ENCODE measurements around the gene RAB5B.

RAB5B gene

DNA sequence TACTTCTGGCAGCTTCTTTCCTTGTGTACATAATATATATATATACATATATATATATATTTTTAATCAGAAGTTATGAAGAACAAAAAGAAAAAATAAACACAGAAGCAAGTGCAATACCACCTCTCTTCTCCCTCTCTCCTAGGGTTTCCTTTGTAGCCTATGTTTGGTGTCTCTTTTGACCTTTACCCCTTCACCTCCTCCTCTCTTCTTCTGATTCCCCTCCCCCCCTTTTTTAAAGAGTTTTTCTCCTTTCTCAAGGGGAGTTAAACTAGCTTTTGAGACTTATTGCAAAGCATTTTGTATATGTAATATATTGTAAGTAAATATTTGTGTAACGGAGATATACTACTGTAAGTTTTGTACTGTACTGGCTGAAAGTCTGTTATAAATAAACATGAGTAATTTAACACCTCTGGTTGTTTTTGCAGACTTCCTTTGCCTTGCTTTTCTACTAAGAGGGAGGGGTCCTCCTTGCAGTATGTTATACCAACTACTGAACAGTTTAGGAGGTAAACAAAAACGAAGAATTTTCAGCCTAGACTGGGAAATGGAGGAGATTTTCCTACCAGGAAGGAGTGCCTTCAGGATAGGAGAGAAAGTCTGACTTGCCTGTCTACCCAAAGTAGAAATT is 64.3 kb downstream of the RAB5B start:
- Histone ChIP-seq H3K4me1 (ENCODE audit: insufficient read depth, low read length, poor library complexity, severe bottlenecking) (peaks cover 17% of the 10 kb centered on the region), H3K4me2 (ENCODE audit: low read depth, low read length, poor library complexity, severe bottlenecking) (no peak overlapping the region), H3K9ac (ENCODE audit: low read depth, low read length, poor library complexity, severe bottlenecking) (no peak overlapping the region), H3K9me3 (ENCODE audit: insufficient read depth, low read depth, low read length) (no peaks in the 10 kb centered on the region), H3K9me2 (replicated peaks; ENCODE audit: low read depth, low read length) (no peaks in the 10 kb centered on the region), H2AFZ (ENCODE audit: low read length) (no peak overlapping the region), H3K79me2 (ENCODE audit: insufficient read depth, low read length) (peaks cover 13% of the 10 kb centered on the region), H3K27me3 (ENCODE audit: insufficient read depth, low read length, poor library complexity, severe bottlenecking) (no peaks in the 10 kb centered on the region), H3K36me3 (ENCODE audit: insufficient read depth, low read length) (no peaks in the 10 kb centered on the region; the same call in 1 of the 2 replicates), H4K20me1 (ENCODE audit: insufficient read depth, low read length, poor library complexity, severe bottlenecking) (peaks cover 10% of the 10 kb centered on the region), H3K4me3 (ENCODE audit: low read length, poor library complexity, severe bottlenecking) (no peak overlapping the region), H3F3A (ENCODE audit: low read depth) (no peaks in the 10 kb centered on the region)
- no peak for TF ChIP-seq EZH2phosphoT487 (IDR thresholded peaks at IDR 0.05; ENCODE audit: borderline replicate concordance)
- TF ChIP-seq, protein P1, sequence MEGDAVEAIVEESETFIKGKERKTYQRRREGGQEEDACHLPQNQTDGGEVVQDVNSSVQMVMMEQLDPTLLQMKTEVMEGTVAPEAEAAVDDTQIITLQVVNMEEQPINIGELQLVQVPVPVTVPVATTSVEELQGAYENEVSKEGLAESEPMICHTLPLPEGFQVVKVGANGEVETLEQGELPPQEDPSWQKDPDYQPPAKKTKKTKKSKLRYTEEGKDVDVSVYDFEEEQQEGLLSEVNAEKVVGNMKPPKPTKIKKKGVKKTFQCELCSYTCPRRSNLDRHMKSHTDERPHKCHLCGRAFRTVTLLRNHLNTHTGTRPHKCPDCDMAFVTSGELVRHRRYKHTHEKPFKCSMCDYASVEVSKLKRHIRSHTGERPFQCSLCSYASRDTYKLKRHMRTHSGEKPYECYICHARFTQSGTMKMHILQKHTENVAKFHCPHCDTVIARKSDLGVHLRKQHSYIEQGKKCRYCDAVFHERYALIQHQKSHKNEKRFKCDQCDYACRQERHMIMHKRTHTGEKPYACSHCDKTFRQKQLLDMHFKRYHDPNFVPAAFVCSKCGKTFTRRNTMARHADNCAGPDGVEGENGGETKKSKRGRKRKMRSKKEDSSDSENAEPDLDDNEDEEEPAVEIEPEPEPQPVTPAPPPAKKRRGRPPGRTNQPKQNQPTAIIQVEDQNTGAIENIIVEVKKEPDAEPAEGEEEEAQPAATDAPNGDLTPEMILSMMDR (conservative IDR thresholded peaks at IDR 0.05; ENCODE audit: low read length) = no peak

DNA sequence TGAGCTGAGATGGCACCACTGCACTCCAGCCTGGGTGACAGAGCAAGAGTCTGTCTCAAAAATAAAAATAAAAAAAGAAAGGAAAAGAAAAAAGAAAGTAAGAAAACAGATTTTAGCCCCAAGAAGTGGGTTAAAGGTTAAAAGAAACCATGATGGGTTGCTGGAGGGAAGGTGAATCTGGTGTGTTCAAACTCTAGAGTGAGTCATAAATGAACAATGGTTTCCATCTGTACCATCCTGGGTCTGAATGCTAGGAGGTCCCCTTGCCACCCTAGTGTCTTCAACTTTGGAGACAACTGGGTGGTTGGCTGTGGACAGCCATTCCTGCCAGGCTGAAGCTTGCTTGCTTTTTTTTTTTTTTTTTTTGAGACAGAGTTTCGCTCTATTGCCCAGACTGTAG is 66.3 kb downstream of the RAB5B start:
- Histone ChIP-seq H3K27me3 (ENCODE audit: insufficient read depth, low read length, poor library complexity, severe bottlenecking) (no peaks in the 10 kb centered on the region), H3K4me3 (ENCODE audit: low read length, poor library complexity, severe bottlenecking) (no peak overlapping the region), H3K4me2 (ENCODE audit: low read depth, low read length, poor library complexity, severe bottlenecking) (no peak overlapping the region), H3F3A (ENCODE audit: low read depth) (peaks cover 3% of the 10 kb centered on the region; the same call in 1 of the 2 replicates), H3K4me1 (ENCODE audit: insufficient read depth, low read length, poor library complexity, severe bottlenecking) (peaks cover 24% of the 10 kb centered on the region), H3K9me2 (replicated peaks; ENCODE audit: low read depth, low read length) (no peaks in the 10 kb centered on the region), H4K20me1 (ENCODE audit: insufficient read depth, low read length, poor library complexity, severe bottlenecking) (peaks cover 24% of the 10 kb centered on the region), H3K36me3 (ENCODE audit: insufficient read depth, low read length) (peaks cover 19% of the 10 kb centered on the region), H2AFZ (ENCODE audit: low read length) (no peak overlapping the region), H3K9ac (ENCODE audit: low read depth, low read length, poor library complexity, severe bottlenecking) (no peak overlapping the region), H3K79me2 (ENCODE audit: insufficient read depth, low read length) (peaks cover 30% of the 10 kb centered on the region), H3K9me3 (ENCODE audit: insufficient read depth, low read depth, low read length) (no peaks in the 10 kb centered on the region)
- no peak for TF ChIP-seq EZH2phosphoT487 (IDR thresholded peaks at IDR 0.05; ENCODE audit: borderline replicate concordance)
- TF ChIP-seq, protein P1 (conservative IDR thresholded peaks at IDR 0.05; ENCODE audit: low read length) = no peak

DNA sequence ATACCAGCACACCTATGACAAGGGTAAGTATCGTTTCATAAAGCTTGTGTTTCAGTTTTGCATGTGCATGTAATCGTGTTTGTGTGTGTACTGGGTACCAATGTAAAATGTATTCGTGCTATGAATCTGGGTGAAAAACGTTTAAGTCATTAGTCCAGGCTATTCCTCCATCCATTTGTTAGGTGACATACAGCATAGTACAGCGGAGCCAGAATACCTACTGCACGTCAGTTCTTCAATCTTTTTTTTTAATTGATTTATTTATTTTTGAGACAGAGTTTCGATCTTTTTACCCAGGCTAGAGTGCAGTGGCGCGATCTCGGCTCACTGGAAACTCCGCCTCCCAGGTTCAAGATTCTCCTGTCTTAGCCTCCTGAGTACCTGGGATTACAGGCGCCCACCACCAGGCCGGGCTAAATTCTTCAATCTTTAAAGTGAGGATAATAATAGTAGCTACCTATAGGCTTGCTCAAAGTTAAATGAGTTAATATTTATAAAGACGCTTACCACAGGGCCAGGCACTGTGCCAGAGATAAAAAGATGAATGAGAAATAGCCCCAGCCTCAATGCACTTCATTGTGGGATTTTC is 67.2 kb downstream of the RAB5B start:
- Histone ChIP-seq H3K4me1 (ENCODE audit: insufficient read depth, low read length, poor library complexity, severe bottlenecking) (peaks cover 24% of the 10 kb centered on the region), H3K4me3 (ENCODE audit: low read length, poor library complexity, severe bottlenecking) (peak overlapping the region; percentile 66), H3K4me2 (ENCODE audit: low read depth, low read length, poor library complexity, severe bottlenecking) (peak overlapping the region; percentile 79), H3K27me3 (ENCODE audit: insufficient read depth, low read length, poor library complexity, severe bottlenecking) (no peaks in the 10 kb centered on the region), H4K20me1 (ENCODE audit: insufficient read depth, low read length, poor library complexity, severe bottlenecking) (peaks cover 24% of the 10 kb centered on the region), H3K9me2 (replicated peaks; ENCODE audit: low read depth, low read length) (no peaks in the 10 kb centered on the region), H3K9me3 (ENCODE audit: insufficient read depth, low read depth, low read length) (no peaks in the 10 kb centered on the region), H2AFZ (ENCODE audit: low read length) (peak overlapping the region; percentile 79), H3F3A (ENCODE audit: low read depth) (peaks cover 8% of the 10 kb centered on the region; the same call in 1 of the 2 replicates), H3K9ac (ENCODE audit: low read depth, low read length, poor library complexity, severe bottlenecking) (peak overlapping the region; percentile 72), H3K79me2 (ENCODE audit: insufficient read depth, low read length) (peaks cover 35% of the 10 kb centered on the region), H3K36me3 (ENCODE audit: insufficient read depth, low read length) (peaks cover 26% of the 10 kb centered on the region)
- TF ChIP-seq, protein P1 (conservative IDR thresholded peaks at IDR 0.05; ENCODE audit: low read length) = no peak
- no peak for TF ChIP-seq EZH2phosphoT487 (IDR thresholded peaks at IDR 0.05; ENCODE audit: borderline replicate concordance)

Data from Loucy (cell line).